NK-92 treated with Interleukin-12 subunit alpha and Interleukin-12 subunit beta, amount 100 ng/mL, for 24 hours (cell line): ENCODE results near the gene EFNA2.
A peak's percentile ranks its signal among the peaks of the same experiment; 100 is the strongest.
"Not testable (repeated sequence)": the region's sequence is repeated elsewhere in the genome, so short reads cannot be mapped to it uniquely, and the experiment has no call there.

Experiments used
- DNase-seq: peaks from one replicate; lab custom pipeline; 2025; lab: John Stamatoyannopoulos, UW

Gene EFNA2

GRCh38 chr19:1285737-1286360 lies at the start of gene EFNA2:
Gene EFNA2 (plus strand): TSS chr19:1285873. CDS start chr19:1286169, 296 bp downstream.
- no peak for DNase-seq

GRCh38 chr19:1236576-1236975 lies 49.1 kb upstream of the EFNA2 start:
- no peak for DNase-seq

GRCh38 chr19:1237027-1237659 lies 48.5 kb upstream of the EFNA2 start:
- DNase-seq: no peak

DNA sequence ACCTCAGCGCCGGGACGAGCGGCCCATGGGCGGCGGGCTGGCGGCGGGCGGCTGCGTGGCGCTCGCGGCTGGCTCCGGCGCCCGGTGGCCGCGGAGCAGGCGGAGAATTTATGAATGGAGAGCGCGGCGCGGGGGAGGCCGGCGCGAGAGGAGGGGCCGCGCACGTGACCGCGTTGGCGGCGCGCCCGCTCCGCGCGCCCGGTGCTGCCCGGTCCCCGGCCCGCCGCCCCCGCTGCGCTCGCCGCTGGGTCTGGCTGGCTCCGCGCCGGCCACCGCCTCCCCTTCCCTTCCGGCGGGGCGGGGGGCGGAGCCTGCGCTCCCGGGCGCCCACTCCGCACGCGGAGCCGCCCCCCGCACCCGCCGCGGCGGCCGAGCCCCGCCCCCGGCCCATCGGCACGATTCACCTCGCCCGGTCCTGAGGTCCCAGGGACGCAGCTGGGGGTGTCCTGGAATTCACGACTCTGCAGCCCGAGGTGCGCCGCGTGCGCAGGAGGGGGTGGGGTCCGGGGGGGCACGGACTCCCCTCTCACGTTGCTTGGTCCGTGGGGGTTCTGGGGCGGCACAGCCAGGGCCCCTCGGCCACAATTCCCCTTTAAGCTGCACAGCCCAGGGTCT lies 47.8 kb upstream of the EFNA2 start, which contains the start of gene CBARP:
TSS of gene CBARP (minus strand) at position 252 of the 615 bp plus-strand sequence. CDS start 1,905 bp downstream, outside the sequence.
- no peak for DNase-seq

DNA sequence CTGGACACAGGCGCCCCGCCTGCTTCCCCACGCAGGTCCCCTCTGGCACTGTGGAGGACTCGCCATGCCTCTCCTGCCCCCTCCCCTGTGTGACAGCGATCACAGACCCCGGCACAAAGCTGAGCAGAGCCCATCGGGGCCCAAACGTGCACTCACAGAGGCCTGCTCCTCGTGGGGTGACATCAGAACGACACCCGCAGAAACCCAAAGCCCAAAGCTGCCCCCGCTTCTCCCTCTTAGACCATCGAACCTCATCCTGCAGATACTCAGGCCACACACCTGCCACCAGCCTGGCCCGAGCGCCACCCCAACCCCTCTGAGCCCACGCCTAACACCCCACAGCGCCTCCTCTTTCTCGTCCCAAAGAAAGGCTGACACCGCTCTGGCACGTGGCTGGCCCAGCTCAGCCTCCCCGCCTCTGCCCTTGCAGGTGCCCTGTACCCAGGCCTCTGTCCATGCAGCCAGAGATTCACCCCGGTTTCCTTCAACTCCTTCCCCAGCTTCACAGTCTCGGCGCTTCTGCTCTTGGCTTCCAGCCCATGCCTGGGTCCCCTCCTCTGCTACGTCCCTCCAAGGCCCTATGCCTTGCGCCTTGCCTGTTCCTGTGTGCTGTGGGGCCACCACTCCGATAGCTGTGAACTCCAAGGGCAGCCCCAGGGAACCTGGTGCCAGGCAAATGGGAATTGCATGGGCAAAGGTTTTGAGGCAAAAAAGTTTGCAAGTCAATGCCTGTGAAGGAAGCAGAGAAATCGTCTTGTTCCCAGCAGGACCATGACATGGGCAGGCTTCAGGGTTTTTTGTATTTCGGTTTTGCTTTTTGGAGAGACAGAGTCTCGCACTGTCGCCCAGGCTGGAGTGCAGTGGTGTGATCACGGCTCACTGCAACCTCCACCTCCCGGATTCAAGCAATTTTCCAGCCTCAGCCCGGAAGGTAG lies 47.0 kb upstream of the EFNA2 start:
- DNase-seq: no peak

GRCh38 chr19:1239420-1239795 lies 46.3 kb upstream of the EFNA2 start:
- no peak for DNase-seq

GRCh38 chr19:1239796-1240737 lies 45.6 kb upstream of the EFNA2 start:
- peak; percentile 92 for DNase-seq

DNA sequence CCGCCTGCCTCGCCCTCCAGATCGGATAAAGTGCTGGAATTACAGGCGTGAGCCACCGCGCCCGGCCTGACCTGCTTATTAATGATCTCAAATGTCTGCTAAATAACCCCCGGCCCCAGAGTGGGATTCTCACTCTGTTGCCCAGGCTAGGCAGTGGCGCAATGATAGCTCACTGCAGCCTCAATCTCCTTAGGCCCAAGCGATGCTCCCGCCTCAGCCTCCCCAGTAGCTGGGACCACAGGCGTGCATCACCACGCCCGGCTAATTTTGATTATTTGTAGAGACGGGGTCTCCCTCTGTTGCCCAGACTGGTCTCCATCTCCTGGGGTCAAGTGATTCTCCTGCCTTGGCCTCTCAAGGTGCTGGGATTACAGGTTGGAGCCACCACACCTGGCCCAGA lies 44.7 kb upstream of the EFNA2 start:
- no peak for DNase-seq

GRCh38 chr19:1241417-1242095 lies 44.1 kb upstream of the EFNA2 start, which contains the start of gene ATP5F1D:
Gene ATP5F1D (plus strand): TSS chr19:1241751. CDS start chr19:1241851, 100 bp downstream.
- peak; percentile 93 for DNase-seq

DNA sequence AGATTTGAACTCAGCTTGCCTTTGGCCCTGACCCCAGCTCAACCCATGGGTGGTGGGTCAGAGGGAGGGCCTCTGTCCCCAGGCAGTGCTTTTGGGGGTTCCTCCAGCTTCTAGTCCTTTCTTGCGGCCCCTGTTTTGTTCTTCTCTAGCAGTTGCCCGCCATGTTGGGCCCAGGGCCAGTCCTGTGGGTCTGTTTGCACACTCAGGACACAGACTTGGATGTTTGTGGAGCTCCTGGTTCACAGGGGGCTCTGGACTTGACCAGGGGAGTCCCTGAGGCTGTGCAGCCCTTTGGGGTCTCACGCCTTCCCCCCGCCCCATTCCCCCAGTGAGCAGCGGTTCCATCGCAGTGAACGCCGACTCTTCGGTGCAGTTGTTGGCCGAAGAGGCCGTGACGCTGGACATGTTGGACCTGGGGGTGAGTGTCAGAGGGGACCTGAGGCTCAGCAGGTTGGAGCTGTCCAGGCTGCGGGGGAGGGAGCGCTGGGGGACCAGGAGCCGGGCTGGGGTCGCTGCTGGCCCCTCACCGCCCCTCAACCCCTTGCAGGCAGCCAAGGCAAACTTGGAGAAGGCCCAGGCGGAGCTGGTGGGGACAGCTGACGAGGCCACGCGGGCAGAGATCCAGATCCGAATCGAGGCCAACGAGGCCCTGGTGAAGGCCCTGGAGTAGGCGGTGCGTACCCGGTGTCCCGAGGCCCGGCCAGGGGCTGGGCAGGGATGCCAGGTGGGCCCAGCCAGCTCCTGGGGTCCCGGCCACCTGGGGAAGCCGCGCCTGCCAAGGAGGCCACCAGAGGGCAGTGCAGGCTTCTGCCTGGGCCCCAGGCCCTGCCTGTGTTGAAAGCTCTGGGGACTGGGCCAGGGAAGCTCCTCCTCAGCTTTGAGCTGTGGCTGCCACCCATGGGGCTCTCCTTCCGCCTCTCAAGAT lies 41.6 kb upstream of the EFNA2 start:
- peak; percentile 69 for DNase-seq

DNA sequence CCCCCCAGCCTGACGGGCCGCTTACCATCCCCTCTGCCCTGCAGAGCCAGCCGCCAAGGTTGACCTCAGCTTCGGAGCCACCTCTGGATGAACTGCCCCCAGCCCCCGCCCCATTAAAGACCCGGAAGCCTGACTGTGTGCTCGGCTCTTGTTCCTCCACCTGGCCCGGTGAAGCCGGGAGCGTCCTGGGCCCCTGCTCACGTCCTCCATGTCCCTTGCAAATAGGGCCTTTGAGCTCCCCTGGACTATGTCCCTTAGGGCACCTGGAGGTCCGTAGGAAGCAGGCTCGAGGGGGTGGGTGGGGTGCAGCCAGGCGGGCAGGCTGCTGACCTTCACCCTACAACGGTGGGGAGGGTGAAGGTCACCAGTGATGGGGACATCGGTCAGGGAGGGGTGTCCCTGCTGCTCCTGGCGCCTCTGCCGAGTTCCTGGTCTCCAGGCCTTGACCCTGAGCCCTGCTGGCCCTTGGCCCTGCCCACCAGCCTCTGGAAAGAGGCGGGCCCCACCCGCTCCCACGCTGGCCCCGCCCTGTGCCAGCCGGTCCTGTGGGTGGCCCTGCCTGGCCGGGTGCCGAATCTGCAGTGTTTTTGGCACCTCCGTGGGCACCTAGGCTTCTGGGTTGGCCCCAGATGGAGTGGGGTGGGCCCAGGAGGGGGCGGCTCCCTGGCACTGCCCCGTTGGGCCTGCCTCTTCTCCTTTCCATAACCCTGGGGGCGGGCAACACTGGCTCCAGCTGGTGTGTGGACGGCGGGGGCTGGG lies 40.8 kb upstream of the EFNA2 start:
- no peak for DNase-seq

GRCh38 chr19:1245494-1246264 lies 40.0 kb upstream of the EFNA2 start:
- no peak for DNase-seq

DNA sequence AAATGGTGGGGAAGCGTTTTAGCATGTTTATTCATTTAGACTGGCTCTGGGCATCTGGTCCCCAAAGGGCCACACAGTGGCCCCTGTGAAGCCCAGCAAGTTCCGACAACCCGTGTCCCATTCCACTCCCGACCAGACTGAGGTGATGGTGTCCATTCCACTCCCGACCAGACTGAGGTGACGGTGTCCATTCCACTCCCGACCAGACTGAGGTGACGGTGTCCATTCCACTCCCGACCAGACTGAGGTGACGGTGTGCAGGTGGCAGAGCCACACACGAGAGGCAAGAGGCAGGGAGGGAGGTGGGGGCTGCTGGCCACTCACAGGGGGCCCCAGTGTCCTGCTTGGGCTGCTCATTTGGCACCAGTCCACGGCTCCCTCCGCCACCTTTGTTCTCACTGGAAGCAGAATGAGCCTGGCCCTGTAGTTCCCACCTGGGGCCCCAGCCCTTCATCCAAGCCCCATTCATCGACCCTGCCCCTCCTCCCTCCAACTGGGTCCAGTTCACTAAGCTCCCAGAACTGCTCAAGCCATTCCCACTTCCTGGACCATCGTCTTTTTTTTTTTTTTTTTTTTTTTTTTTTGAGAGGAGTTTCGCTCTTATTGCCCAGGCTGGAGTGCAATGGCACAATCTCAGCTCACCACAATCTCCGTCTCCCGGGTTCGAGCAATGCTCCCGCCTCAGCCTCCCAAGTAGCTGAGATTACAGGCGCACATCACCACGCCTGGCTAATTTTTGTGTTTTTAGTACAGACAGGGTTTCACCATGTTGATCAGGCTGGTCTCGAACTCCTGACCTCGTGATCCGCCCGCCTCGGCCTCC lies 39.2 kb upstream of the EFNA2 start:
- DNase-seq: not testable (repeated sequence)

DNA sequence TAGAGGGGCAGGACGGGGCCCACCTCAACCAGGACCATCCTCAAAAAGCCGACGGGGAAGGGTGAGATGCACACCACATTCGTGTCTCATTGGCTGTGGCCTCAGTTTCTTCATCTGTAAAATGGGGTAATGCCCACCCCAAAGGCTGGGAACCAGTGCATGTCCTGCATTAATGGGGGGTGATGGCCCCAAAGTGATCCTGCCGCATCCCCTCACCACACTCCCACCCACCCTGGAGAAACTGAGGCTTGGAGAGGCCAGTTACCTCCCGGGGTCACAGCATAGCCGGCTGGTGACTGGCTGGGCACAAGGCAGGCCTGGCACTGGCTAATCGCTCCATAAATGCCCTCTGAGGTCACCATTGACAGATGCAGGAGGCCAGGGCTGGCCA lies 37.9 kb upstream of the EFNA2 start:
- DNase-seq: no peak

DNA sequence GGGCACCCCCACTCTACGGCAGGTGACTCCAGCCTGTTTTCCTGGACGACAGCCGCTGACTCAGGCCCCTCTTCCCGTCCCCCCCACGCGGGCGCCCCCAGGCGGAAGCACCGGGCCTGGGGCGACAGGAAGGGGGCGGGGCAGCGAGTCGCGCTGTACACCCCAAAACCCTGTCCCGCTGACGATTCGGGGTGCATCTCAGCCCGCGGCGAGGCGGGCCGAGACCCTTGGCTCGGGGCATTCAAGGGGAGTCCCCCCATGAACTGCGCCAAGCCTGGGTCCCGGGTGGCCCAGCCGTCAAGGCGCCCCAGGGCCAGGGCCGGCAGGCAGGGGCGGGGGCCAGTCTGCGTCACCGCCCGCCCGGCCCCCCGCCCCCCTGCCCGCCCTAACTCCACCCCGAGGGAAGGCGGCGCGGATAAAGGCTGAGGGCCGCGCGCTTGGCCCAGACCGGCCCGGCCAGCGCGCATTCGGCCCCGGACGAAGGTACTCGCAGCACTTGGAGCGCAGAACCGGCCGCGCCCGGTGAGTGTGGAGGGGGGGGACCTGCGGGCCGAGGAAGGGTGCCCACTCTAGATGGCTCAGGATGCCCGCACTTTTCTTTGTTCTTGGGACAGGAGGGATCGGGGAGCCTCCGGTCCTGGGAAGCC lies 37.4 kb upstream of the EFNA2 start, which contains the start of gene MIDN:
TSS of gene MIDN (plus strand) at position 445 of the 647 bp plus-strand sequence. CDS start 1,714 bp downstream, outside the sequence.
- DNase-seq: peak; percentile 82

GRCh38 chr19:1248786-1249297 lies 36.8 kb upstream of the EFNA2 start:
- DNase-seq: peak; percentile 89
